Stimulated activated naive B cell treated with anti-CD40 and anti-IgM and Interleukin-4, amounts not matched to agents 10 μg/mL and 1 μg/mL and 100 μg/mL, for 72 hours (primary cell): Measurements from ENCODE around the gene HDGFL2.

ENCODE experiments used
- ATAC-seq, 2 donors: fragments of 150-1000 bp; cut with Tn5 transposase; replicated peaks; 2 replicates each; pipeline ENCODE4 v1.10.0; 2021; ENCODE audit warnings: moderate library complexity in 1 of 2
- DNase-seq: peaks from one replicate; pipeline ENCODE4 v3.0.0; 2021
- H3K27ac Mint-ChIP-seq: one replicate; pipeline ENCODE4 v1.8.0; 2022; ENCODE audit warnings: mild to moderate bottlenecking, mixed read lengths
- H3K27me3 Mint-ChIP-seq, 2 donors: one replicate each; pipeline ENCODE4 v1.8.0; 2022; ENCODE audit warnings: mixed read lengths in 2 of 2
- H3K36me3 Mint-ChIP-seq, 2 donors: one replicate each; pipeline ENCODE4 v1.8.0; 2022; ENCODE audit warnings: mixed read lengths in 2 of 2, mild to moderate bottlenecking in 1 of 2
- H3K4me1 Mint-ChIP-seq, 2 donors: one replicate each; pipeline ENCODE4 v1.8.0; 2022; ENCODE audit warnings: mixed read lengths in 2 of 2, mild to moderate bottlenecking in 1 of 2
- H3K4me3 Mint-ChIP-seq, 2 donors: one replicate each; pipeline ENCODE4 v1.8.0; 2022; ENCODE audit warnings: mild to moderate bottlenecking in 2 of 2, mixed read lengths in 2 of 2, moderate library complexity in 1 of 2
- H3K9me3 Mint-ChIP-seq, 2 donors: one replicate each; pipeline ENCODE4 v1.8.0; 2022; ENCODE audit warnings: mixed read lengths in 2 of 2, mild to moderate bottlenecking in 1 of 2

Gene HDGFL2

DNA sequence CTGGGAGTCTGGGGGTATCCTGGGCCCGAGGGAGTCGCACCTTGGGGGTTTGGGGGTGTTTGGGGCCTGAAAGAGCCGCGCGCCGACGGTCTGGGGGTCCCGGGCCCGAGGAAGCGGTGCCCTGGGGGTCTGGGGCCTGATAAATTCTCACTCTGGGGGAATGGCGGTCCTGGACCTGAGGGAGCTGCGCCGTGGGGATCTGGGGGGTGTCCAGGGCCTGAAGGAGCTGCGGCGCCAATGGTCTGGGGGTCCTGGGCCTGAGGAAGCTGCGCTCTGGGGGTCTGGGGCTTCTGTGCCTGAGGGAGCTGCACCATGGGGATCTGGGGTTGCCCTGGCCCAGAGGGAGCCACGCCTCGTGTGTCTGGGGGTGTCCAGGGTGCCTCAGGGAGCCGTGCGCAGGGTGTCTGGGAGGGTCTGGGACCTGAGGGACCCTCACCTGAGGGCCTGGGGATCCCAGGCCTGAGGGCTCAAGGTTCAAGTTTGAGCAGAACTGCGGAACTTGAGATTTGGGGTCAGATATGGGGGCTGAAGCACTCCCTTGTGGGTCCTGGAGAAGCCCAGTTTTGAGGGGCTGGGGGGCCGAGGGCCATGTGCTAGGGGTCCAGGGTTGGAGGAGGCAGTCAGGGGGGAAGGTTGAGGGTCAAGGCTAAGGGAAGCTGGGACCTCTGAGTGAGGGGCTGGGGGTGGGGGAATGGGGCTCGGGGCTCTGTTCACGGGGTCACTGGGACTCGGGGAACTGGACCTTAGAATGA is 1.1 kb downstream of the HDGFL2 start:
- Mint-ChIP-seq H3K4me3 (peak overlapping the region in 1 of 2 donors; percentile 89), H3K27ac (peak overlapping the region; percentile 73), H3K9me3 (no peaks in the 10 kb centered on the region), H3K4me1 (peaks cover 19 to 22% of the 10 kb centered on the region in 2 donors), H3K36me3 (peaks cover 5 to 17% of the 10 kb centered on the region in 2 donors), H3K27me3 (no peaks in the 10 kb centered on the region)
- DNase-seq, result no peak
- ATAC-seq, result no peak

GRCh38 chr19:4473763-4474513 is 1.8 kb downstream of the HDGFL2 start:
- Mint-ChIP-seq H3K4me3 (peak overlapping the region in 1 of 2 donors; percentile 89), H3K36me3 (peaks cover 5 to 19% of the 10 kb centered on the region in 2 donors), H3K27me3 (no peaks in the 10 kb centered on the region), H3K27ac (peak overlapping the region; percentile 91), H3K9me3 (no peaks in the 10 kb centered on the region), H3K4me1 (peaks cover 19 to 22% of the 10 kb centered on the region in 2 donors)
- DNase-seq, result no peak
- ATAC-seq, result no peak

- peaks cover 19 to 22% of the 10 kb centered on the region in 2 donors for H3K4me1 Mint-ChIP-seq
Measured at GRCh38 chr19:4474514-4475022, 2.5 kb downstream of the HDGFL2 start.

GRCh38 chr19:4477034-4477801 is 5.1 kb downstream of the HDGFL2 start:
- no peak for ATAC-seq

More at GRCh38 chr19:4474514-4475022, 2.5 kb downstream of the HDGFL2 start:
- Mint-ChIP-seq H3K27me3 (no peaks in the 10 kb centered on the region), H3K27ac (peak overlapping the region; percentile 91), H3K9me3 (no peaks in the 10 kb centered on the region), H3K4me3 (peak overlapping the region in 1 of 2 donors; percentile 89), H3K36me3 (peaks cover 5 to 19% of the 10 kb centered on the region in 2 donors)
- DNase-seq (no peak), ATAC-seq (no peak)

DNA sequence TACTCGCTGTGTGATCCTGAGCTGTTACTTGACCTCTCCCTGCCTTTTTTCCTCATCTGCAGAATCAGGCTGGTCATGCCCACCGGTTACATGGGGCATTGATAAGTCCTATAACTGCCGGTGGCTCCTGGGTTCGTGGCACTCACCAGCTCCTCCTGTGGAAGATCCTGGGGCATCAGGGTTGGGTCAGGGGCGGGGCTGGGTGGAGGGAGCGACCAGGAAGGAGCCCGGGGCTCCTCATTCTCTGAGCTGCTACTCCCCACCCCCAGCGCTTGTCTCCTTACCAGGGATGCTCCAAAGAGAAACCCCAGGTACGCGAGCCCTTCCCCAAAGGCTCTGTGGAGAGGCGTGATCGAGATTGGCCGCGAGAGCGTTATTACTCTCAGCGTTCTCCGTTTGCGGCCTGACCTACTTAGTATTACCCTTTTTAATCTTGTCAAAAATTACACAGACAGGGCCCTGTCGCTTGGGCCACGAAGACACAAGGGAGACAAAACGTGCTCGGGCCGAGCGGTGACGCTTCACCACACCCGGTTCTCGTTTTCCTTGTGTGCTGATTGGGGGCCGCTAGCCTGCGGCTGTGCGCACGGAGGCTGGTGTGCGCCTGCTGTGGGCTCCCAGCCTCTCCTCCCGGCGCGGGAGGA is 10.7 kb downstream of the HDGFL2 start:
- no peak for DNase-seq
- Mint-ChIP-seq H3K4me3 (no peak overlapping the region), H3K36me3 (peaks cover 24 to 30% of the 10 kb centered on the region in 2 donors), H3K27me3 (no peaks in the 10 kb centered on the region), H3K9me3 (no peaks in the 10 kb centered on the region), H3K4me1 (no peaks in the 10 kb centered on the region), H3K27ac (no peak overlapping the region)
- ATAC-seq, result no peak

More at GRCh38 chr19:4477034-4477801, 5.1 kb downstream of the HDGFL2 start:
- H3K9me3 Mint-ChIP-seq, result no peaks in the 10 kb centered on the region
- H3K36me3 Mint-ChIP-seq, result peaks cover 7 to 19% of the 10 kb centered on the region in 2 donors
- no peaks in the 10 kb centered on the region for H3K27me3 Mint-ChIP-seq
- no peak overlapping the region for H3K27ac Mint-ChIP-seq
- no peak for DNase-seq
- no peak overlapping the region for H3K4me3 Mint-ChIP-seq
- peaks cover 19 to 22% of the 10 kb centered on the region in 2 donors for H3K4me1 Mint-ChIP-seq

DNA sequence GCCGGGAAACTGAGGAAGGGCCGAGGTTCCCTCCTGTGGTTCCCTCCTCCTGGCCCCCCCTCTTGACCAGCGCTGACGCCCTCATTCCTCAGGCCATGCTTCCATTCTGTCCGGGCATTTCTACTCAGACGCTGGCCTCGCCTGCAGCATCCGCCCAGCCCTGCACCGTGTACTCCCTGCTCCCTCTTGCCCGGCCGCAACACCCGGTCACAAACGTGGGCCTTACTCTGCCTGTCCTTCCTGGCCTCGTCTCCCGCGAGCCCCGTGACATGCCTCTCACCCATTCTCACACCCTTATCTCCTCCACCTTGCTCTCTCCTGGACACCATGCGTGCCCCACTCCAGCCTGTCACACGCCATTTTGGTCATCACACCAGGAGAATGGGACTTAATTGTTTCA is 11.3 kb downstream of the HDGFL2 start:
- DNase-seq (no peak), ATAC-seq (no peak)
- H3K27ac Mint-ChIP-seq, result no peak overlapping the region
- H3K4me1 Mint-ChIP-seq, result no peaks in the 10 kb centered on the region
- H3K27me3 Mint-ChIP-seq, result no peaks in the 10 kb centered on the region
- peaks cover 24 to 25% of the 10 kb centered on the region in 2 donors for H3K36me3 Mint-ChIP-seq
- H3K4me3 Mint-ChIP-seq, result no peak overlapping the region
- H3K9me3 Mint-ChIP-seq, result no peaks in the 10 kb centered on the region

DNA sequence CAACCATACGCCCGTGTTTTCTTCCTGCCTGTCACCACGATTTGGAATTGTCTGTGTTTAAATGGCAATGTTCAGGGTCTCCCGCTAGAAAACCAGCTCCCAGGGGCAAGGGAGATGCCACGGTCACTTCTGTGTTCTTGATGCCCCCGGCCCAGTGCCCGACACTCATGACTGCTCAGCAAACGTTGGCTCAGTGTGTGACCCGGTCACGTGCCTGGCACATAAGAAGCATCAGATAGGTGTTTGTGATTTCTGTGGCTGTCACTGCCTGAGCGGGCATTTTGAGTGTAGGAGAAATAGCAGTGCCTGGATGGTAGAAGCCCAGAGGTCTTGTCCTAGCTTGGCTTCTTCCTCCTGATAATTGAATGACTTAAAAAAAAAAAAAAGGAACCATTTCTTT is 15.5 kb downstream of the HDGFL2 start:
- no peaks in the 10 kb centered on the region for H3K9me3 Mint-ChIP-seq
- no peaks in the 10 kb centered on the region for H3K27me3 Mint-ChIP-seq
- no peaks in the 10 kb centered on the region for H3K4me1 Mint-ChIP-seq
- H3K36me3 Mint-ChIP-seq, result peaks cover 35 to 37% of the 10 kb centered on the region in 2 donors
- ATAC-seq (no peak), DNase-seq (no peak)
- H3K27ac Mint-ChIP-seq, result peak overlapping the region; percentile 82
- H3K4me3 Mint-ChIP-seq, result no peak overlapping the region

DNA sequence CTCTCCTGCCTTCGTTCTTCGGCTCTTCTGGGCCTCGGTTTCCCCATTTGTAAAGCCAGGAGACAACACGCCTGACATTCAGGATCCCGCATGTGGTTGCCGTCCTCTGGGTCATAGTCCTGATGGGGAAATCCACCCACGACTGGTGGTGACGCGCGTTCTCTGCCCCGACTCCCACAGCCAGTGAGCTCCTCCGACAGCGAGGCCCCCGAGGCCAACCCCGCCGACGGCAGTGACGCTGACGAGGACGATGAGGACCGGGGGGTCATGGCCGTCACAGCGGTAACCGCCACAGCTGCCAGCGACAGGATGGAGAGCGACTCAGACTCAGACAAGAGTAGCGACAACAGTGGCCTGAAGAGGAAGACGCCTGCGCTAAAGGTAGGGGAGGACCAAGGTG is 16.4 kb downstream of the HDGFL2 start:
- H3K36me3 Mint-ChIP-seq, result peaks cover 33 to 34% of the 10 kb centered on the region in 2 donors
- no peak overlapping the region for H3K27ac Mint-ChIP-seq
- no peak overlapping the region for H3K4me3 Mint-ChIP-seq
- ATAC-seq (no peak), DNase-seq (no peak)
- no peaks in the 10 kb centered on the region for H3K27me3 Mint-ChIP-seq
- H3K9me3 Mint-ChIP-seq, result no peaks in the 10 kb centered on the region
- H3K4me1 Mint-ChIP-seq, result no peaks in the 10 kb centered on the region

- Mint-ChIP-seq H3K9me3 (no peaks in the 10 kb centered on the region), H3K4me1 (no peaks in the 10 kb centered on the region), H3K4me3 (no peak overlapping the region), H3K27me3 (no peaks in the 10 kb centered on the region), H3K36me3 (peaks cover 29 to 37% of the 10 kb centered on the region in 2 donors), H3K27ac (no peak overlapping the region)
- no peak for ATAC-seq
- DNase-seq, result no peak
Measured at GRCh38 chr19:4491446-4491845, 19.3 kb downstream of the HDGFL2 start.

DNA sequence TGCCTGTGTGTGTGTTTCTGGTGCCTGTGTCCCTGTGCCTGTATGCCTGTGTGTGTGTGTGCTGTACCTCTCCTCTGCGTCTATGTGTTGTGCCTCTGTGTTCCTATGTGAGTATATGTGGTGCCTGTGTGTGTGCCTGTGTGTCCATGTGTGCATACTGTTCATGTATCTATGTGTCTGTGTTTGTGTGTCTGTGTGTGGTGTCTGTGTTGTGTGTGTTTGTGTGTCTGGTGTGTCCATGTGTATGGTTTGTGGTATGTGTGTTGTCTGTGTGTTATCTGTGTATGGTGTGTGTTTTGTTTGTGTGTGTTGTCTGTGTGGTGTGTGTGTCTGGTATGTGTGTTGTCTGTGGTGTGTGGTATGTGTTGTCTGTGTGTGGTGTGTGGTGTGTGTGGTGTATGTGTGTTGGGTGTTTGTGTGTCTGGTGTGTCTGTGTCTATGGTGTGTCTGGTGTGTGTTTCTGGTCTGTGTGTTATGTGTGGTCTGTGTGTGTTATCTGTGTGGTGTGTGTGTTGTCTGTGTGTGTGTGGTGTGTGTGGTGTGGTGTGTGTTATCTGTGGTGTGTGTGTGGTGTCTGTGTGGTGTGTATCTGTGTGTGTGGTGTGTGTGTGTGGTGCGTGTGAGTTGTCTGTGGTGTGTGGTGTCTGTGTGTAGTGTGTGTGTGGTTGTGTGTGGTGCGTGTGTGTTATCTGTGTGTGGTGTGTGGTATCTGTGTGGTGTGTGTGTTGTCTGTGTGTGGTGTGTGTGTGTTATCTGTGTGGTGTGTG is 20.4 kb downstream of the HDGFL2 start:
- no peak overlapping the region for H3K27ac Mint-ChIP-seq
- no peak for ATAC-seq
- H3K36me3 Mint-ChIP-seq, result peaks cover 23 to 29% of the 10 kb centered on the region in 2 donors
- DNase-seq, result no peak
- no peaks in the 10 kb centered on the region for H3K27me3 Mint-ChIP-seq
- no peak overlapping the region for H3K4me3 Mint-ChIP-seq
- H3K9me3 Mint-ChIP-seq, result no peaks in the 10 kb centered on the region
- no peaks in the 10 kb centered on the region for H3K4me1 Mint-ChIP-seq

- ATAC-seq (peak in 1 of 2 donors; percentile 51), DNase-seq (no peak)
- peaks cover 27 to 35% of the 10 kb centered on the region in 2 donors for H3K36me3 Mint-ChIP-seq
- H3K9me3 Mint-ChIP-seq, result no peaks in the 10 kb centered on the region
- H3K27ac Mint-ChIP-seq, result no peak overlapping the region
- H3K4me1 Mint-ChIP-seq, result no peaks in the 10 kb centered on the region
- H3K27me3 Mint-ChIP-seq, result no peaks in the 10 kb centered on the region
- no peak overlapping the region for H3K4me3 Mint-ChIP-seq
Measured at GRCh38 chr19:4493104-4493928, 21.2 kb downstream of the HDGFL2 start.

GRCh38 chr19:4493929-4494690 is 22.0 kb downstream of the HDGFL2 start:
- H3K27ac Mint-ChIP-seq, result no peak overlapping the region

More at GRCh38 chr19:4493929-4494690, 22.0 kb downstream of the HDGFL2 start:
- H3K36me3 Mint-ChIP-seq, result peaks cover 29 to 32% of the 10 kb centered on the region in 2 donors
- no peak overlapping the region for H3K4me3 Mint-ChIP-seq
- H3K27me3 Mint-ChIP-seq, result no peaks in the 10 kb centered on the region
- H3K9me3 Mint-ChIP-seq, result no peaks in the 10 kb centered on the region
- ATAC-seq (no peak), DNase-seq (no peak)
- H3K4me1 Mint-ChIP-seq, result no peaks in the 10 kb centered on the region
